ENCODE results near the gene MARCKS. TPM values are rescaled to one million over a fixed set of nuclear protein-coding genes. Genes with fewer than 3 reads are reported as not detected.

Gene MARCKS
- total RNA-seq, 1 experiment from 2014 or later, result 95.9 TPM

GRCh38 chr6:113846577-113846976 lies 10.6 kb upstream of the MARCKS start:
- intact Hi-C loops (cut with micrococcal nuclease; ENCODE audit: unreplicated experiment), result no loop called here
- Histone ChIP-seq H3K27me3 (replicated peaks; ENCODE audit: insufficient read depth, low read depth, low read length, poor library complexity) (no peaks in the 10 kb centered on the region), H3K27ac (ENCODE audit: low read depth, low read length, poor library complexity, severe bottlenecking) (no peak overlapping the region), H3K4me3 (ENCODE audit: low read depth, low read length, poor library complexity, severe bottlenecking) (no peak overlapping the region), H3K4me1 (ENCODE audit: insufficient read depth, low read length, poor library complexity, severe bottlenecking) (no peaks in the 10 kb centered on the region), H3K9me3 (ENCODE audit: low read depth, low read length, poor library complexity, severe bottlenecking) (no peaks in the 10 kb centered on the region), H3K36me3 (ENCODE audit: insufficient read depth, low read length, poor library complexity, severe bottlenecking) (no peaks in the 10 kb centered on the region)
- BruUV-seq (replicated peaks), result no TSS peak
- CTCF ChIA-PET, result no interaction called here
- TF ChIP-seq EZH2 (IDR thresholded peaks at IDR 0.05; ENCODE audit: borderline replicate concordance, low read depth, low read length, poor library complexity, severe bottlenecking) (no peak), CTCF (conservative IDR thresholded peaks at IDR 0.05; ENCODE audit: low read depth, low read length) (no peak)
- POLR2A ChIA-PET (ENCODE audit: low non-redundant PET), result no interaction called here
- DNase-seq (ENCODE audit: low spot score), result no peak

GRCh38 chr6:113847447-113847846 lies 9.7 kb upstream of the MARCKS start:
- BruUV-seq (replicated peaks), result no TSS peak
- no peaks in the 10 kb centered on the region for H3K4me1 ChIP-seq (ENCODE audit: insufficient read depth, low read length, poor library complexity, severe bottlenecking)
- no peak overlapping the region for H3K4me3 ChIP-seq (ENCODE audit: low read depth, low read length, poor library complexity, severe bottlenecking)
- H3K27ac ChIP-seq (ENCODE audit: low read depth, low read length, poor library complexity, severe bottlenecking), result no peak overlapping the region
- no peak for DNase-seq (ENCODE audit: low spot score)
- ChIA-PET CTCF (no interaction called here), POLR2A (ENCODE audit: low non-redundant PET) (no interaction called here)
- H3K36me3 ChIP-seq (ENCODE audit: insufficient read depth, low read length, poor library complexity, severe bottlenecking), result no peaks in the 10 kb centered on the region
- intact Hi-C loops (cut with micrococcal nuclease; ENCODE audit: unreplicated experiment), result no loop called here
- no peaks in the 10 kb centered on the region for H3K9me3 ChIP-seq (ENCODE audit: low read depth, low read length, poor library complexity, severe bottlenecking)
- no peaks in the 10 kb centered on the region for H3K27me3 ChIP-seq (replicated peaks; ENCODE audit: insufficient read depth, low read depth, low read length, poor library complexity)
- TF ChIP-seq EZH2 (IDR thresholded peaks at IDR 0.05; ENCODE audit: borderline replicate concordance, low read depth, low read length, poor library complexity, severe bottlenecking) (no peak), CTCF (conservative IDR thresholded peaks at IDR 0.05; ENCODE audit: low read depth, low read length) (no peak)

GRCh38 chr6:113848280-113848679 lies 8.9 kb upstream of the MARCKS start:
- POLR2A ChIA-PET (ENCODE audit: low non-redundant PET), result no interaction called here
- no peaks in the 10 kb centered on the region for H3K9me3 ChIP-seq (ENCODE audit: low read depth, low read length, poor library complexity, severe bottlenecking)
- TF ChIP-seq CTCF (conservative IDR thresholded peaks at IDR 0.05; ENCODE audit: low read depth, low read length) (no peak), EZH2 (IDR thresholded peaks at IDR 0.05; ENCODE audit: borderline replicate concordance, low read depth, low read length, poor library complexity, severe bottlenecking) (no peak)
- no peak for DNase-seq (ENCODE audit: low spot score)
- BruUV-seq (replicated peaks), result no TSS peak
- H3K4me3 ChIP-seq (ENCODE audit: low read depth, low read length, poor library complexity, severe bottlenecking), result no peak overlapping the region
- CTCF ChIA-PET, result no interaction called here
- intact Hi-C loops (cut with micrococcal nuclease; ENCODE audit: unreplicated experiment), result no loop called here
- H3K27ac ChIP-seq (ENCODE audit: low read depth, low read length, poor library complexity, severe bottlenecking), result no peak overlapping the region
- H3K4me1 ChIP-seq (ENCODE audit: insufficient read depth, low read length, poor library complexity, severe bottlenecking), result no peaks in the 10 kb centered on the region
- H3K36me3 ChIP-seq (ENCODE audit: insufficient read depth, low read length, poor library complexity, severe bottlenecking), result no peaks in the 10 kb centered on the region
- H3K27me3 ChIP-seq (replicated peaks; ENCODE audit: insufficient read depth, low read depth, low read length, poor library complexity), result no peaks in the 10 kb centered on the region

Data from A673 (cell line).